GM18508 (cell line): Measurements from ENCODE around the gene DROSHA.

Source experiments
- ATAC-seq: cut with Tn5 transposase; IDR thresholded peaks from one replicate; pipeline ENCODE4 v1.9.1; 2021; ENCODE audit warnings: moderate number of reproducible peaks; ENCODE audit not compliant: insufficient read depth, unreplicated experiment

The DROSHA gene

GRCh38 chr5:31530541-31531265, 1.2 kb downstream of the DROSHA start:
- no peak for ATAC-seq

GRCh38 chr5:31523041-31523440, 8.9 kb downstream of the DROSHA start:
- no peak for ATAC-seq

GRCh38 chr5:31516802-31517201, 15.1 kb downstream of the DROSHA start:
- no peak for ATAC-seq

GRCh38 chr5:31511305-31511704, 20.6 kb downstream of the DROSHA start:
- ATAC-seq, result no peak

- ATAC-seq, result no peak
Observed at GRCh38 chr5:31504529-31504928, 27.4 kb downstream of the DROSHA start.

GRCh38 chr5:31502506-31502905, 29.4 kb downstream of the DROSHA start:
- no peak for ATAC-seq

GRCh38 chr5:31500256-31500655, 31.6 kb downstream of the DROSHA start:
- no peak for ATAC-seq

- ATAC-seq, result no peak
Observed at GRCh38 chr5:31496891-31497290, 35.0 kb downstream of the DROSHA start.

- no peak for ATAC-seq
Observed at GRCh38 chr5:31496301-31496700, 35.6 kb downstream of the DROSHA start.

- ATAC-seq, result no peak
Observed at GRCh38 chr5:31495336-31495735, 36.6 kb downstream of the DROSHA start.

- ATAC-seq, result no peak
Observed at GRCh38 chr5:31492869-31493268, 39.0 kb downstream of the DROSHA start.

- ATAC-seq, result no peak
Observed at GRCh38 chr5:31487506-31487905, 44.4 kb downstream of the DROSHA start.

GRCh38 chr5:31486441-31486840, 45.5 kb downstream of the DROSHA start:
- no peak for ATAC-seq

GRCh38 chr5:31485376-31486207, 46.3 kb downstream of the DROSHA start:
- ATAC-seq, result no peak

GRCh38 chr5:31481531-31482165, 50.2 kb downstream of the DROSHA start:
- no peak for ATAC-seq

- no peak for ATAC-seq
Observed at GRCh38 chr5:31479706-31480105, 52.2 kb downstream of the DROSHA start.

- no peak for ATAC-seq
Observed at GRCh38 chr5:31478901-31479300, 53.0 kb downstream of the DROSHA start.

GRCh38 chr5:31477971-31478370, 53.9 kb downstream of the DROSHA start:
- no peak for ATAC-seq

GRCh38 chr5:31477516-31477915, 54.4 kb downstream of the DROSHA start:
- no peak for ATAC-seq

- no peak for ATAC-seq
Observed at GRCh38 chr5:31476738-31477141, 55.2 kb downstream of the DROSHA start.

GRCh38 chr5:31471916-31472315, 60.0 kb downstream of the DROSHA start:
- ATAC-seq, result no peak
